OCI-LY3 (cell line): ENCODE data around the gene CA4.

Experiments used
- CTCF ChIP-seq: fragments of 200-600, 300-600 bp; sonication (generic); IDR thresholded peaks from 2 replicates; pipeline ENCODE4 v1.5.1; 2014; ENCODE audit warnings: antibody characterized with exemption, low read length, low read depth
- EZH2phosphoT487 ChIP-seq: fragments of 200-600 bp; shearing (Covaris generic); IDR thresholded peaks from 2 replicates; pipeline ENCODE4 v1.6.1; 2018; ENCODE audit warnings: antibody characterized with exemption, mixed run types, low read depth

- TF ChIP-seq CTCF (no peak), EZH2phosphoT487 (no peak)
Observed at GRCh38 chr17:60151355-60151754, 1.6 kb downstream of the CA4 start.
